Liver (tissue), 3 donors: Measurements from ENCODE around the gene NUCKS1.

Source experiments
- RAD21 ChIP-seq, 2 donors: IDR thresholded peaks; 2 replicates each; pipeline ENCODE4 v1.6.1; 2016; ENCODE audit warnings: antibody characterized with exemption in 2 of 2, mild to moderate bottlenecking in 2 of 2
- SP1 ChIP-seq: IDR thresholded peaks from 2 replicates; pipeline ENCODE4 v1.6.1; 2018; ENCODE audit warnings: antibody characterized with exemption, mild to moderate bottlenecking
- TAF1 ChIP-seq: conservative IDR thresholded peaks from 2 replicates; pipeline ENCODE4 v1.6.1; 2016; ENCODE audit warnings: antibody characterized with exemption, mild to moderate bottlenecking
- TF ChIP-seq, protein P1 (sequence below): fragments of 150-350 bp; IDR thresholded peaks from 2 replicates; pipeline ENCODE4 v1.5.1; 2017; ENCODE audit warnings: improper control_type of control experiment, low read depth, low read length; ENCODE audit not compliant: missing input control
- TF ChIP-seq, protein P2 (sequence below): IDR thresholded peaks from 2 replicates; pipeline ENCODE4 v1.6.1; 2016; ENCODE audit warnings: antibody characterized with exemption
- donor health status: healthy.
- donor health status: healthy.

DNA sequence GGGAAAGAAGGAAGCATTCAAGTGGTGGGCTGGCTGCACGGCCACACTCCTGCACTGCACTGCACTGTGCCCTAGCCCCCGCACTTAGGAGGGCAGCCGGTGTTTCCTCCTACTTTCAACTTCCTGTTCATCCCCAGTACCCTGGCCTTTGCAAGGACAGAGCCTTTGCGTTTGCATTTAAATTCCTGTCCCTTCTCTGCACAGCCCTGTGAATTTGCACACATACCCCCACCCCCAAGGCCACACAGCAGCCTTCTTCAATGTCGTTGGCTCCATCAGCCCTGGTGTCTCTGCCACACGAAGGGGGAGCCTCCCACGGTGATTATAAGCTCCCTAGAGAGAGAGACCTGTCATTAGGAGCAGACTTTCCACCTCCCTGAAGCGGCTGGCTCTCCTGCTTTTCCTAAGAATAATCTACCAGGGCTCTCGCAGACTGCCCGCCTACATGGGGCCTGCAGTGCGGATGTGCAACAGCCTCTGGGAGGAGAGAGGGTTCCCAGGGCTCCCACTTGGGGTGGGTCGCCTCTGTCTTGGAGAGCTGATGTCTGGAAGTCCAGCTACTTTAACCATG is 56.5 kb downstream of the NUCKS1 start:
- TF ChIP-seq, protein P1, sequence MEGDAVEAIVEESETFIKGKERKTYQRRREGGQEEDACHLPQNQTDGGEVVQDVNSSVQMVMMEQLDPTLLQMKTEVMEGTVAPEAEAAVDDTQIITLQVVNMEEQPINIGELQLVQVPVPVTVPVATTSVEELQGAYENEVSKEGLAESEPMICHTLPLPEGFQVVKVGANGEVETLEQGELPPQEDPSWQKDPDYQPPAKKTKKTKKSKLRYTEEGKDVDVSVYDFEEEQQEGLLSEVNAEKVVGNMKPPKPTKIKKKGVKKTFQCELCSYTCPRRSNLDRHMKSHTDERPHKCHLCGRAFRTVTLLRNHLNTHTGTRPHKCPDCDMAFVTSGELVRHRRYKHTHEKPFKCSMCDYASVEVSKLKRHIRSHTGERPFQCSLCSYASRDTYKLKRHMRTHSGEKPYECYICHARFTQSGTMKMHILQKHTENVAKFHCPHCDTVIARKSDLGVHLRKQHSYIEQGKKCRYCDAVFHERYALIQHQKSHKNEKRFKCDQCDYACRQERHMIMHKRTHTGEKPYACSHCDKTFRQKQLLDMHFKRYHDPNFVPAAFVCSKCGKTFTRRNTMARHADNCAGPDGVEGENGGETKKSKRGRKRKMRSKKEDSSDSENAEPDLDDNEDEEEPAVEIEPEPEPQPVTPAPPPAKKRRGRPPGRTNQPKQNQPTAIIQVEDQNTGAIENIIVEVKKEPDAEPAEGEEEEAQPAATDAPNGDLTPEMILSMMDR: no peak
- TF ChIP-seq TAF1: no peak
- TF ChIP-seq RAD21 (IDR thresholded peaks at IDR 0.05): no peak
- TF ChIP-seq, protein P2, sequence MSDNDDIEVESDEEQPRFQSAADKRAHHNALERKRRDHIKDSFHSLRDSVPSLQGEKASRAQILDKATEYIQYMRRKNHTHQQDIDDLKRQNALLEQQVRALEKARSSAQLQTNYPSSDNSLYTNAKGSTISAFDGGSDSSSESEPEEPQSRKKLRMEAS: no peak
- TF ChIP-seq SP1: no peak
